ENCODE data around the gene HSD17B8.

GRCh38 chr6:33160096-33160495 lies 44.4 kb upstream of the HSD17B8 start:
- TF ChIP-seq POLR2AphosphoS5 (IDR thresholded peaks at IDR 0.05; ENCODE audit: low read depth, low read length) (no peak), CTCF (IDR thresholded peaks at IDR 0.05) (no peak)
